ENCODE results near the gene RAB36. TPM values are rescaled to one million over a fixed set of nuclear protein-coding genes. Genes with fewer than 3 reads are reported as not detected.

RAB36 gene
- polyA plus RNA-seq, 2 of the 4 experiments (the other 2 are of a cell fraction), result 2.5 to 4.0 TPM

GRCh38 chr22:23202812-23203451 lies 57.7 kb downstream of the RAB36 start:
- ChIA-PET POLR2A (no interaction called here), CTCF (interaction anchor here (1.6 to 1.7 kb wide), 2 partner anchors 24 to 79 kb away, joined by 5 to 6 read pairs; no protein-coding TSS in a partner anchor)

DNA sequence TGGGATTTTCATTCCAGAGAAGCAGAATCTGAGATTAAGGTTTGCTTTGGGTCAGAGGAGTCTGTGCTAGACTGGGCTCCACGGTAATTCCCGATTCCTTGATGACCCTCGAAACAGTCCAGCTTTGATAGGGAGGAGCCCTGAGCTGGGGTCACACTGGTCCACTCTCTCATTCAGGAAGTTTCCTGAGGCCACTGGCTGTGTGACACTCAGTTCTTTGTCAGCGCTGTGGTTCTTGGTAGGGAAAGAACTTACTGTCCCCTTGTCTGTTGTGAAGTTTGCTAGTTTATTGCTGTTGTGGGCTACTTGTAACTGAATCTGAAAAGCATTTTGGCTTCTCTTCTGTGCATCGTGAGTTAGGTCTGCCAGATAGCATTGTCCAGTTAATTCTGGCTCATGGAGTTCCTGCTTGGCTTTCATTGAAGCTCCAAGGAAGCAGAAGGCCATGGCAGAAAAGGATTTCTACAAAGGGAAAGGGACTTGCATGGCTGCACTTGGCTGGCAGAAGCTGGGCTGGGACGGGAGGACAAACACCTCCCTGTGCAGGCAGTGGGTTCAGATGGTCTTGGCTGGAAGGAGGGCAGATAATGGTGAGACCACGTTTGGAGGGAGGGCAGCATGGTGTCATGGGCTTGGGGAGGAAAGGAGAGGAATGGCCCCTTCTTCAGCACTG lies 58.3 kb downstream of the RAB36 start:
- ATAC-seq (no peak), FAIRE-seq (no peak)
- POLR2A ChIA-PET, result no interaction called here
- no peak for TF ChIP-seq PBX3 (IDR thresholded peaks at IDR 0.05)
- TF ChIP-seq USF2 (IDR thresholded peaks at IDR 0.05), result no peak
- TF ChIP-seq, protein P1, sequence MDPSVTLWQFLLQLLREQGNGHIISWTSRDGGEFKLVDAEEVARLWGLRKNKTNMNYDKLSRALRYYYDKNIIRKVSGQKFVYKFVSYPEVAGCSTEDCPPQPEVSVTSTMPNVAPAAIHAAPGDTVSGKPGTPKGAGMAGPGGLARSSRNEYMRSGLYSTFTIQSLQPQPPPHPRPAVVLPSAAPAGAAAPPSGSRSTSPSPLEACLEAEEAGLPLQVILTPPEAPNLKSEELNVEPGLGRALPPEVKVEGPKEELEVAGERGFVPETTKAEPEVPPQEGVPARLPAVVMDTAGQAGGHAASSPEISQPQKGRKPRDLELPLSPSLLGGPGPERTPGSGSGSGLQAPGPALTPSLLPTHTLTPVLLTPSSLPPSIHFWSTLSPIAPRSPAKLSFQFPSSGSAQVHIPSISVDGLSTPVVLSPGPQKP (IDR thresholded peaks at IDR 0.05; ENCODE audit: low read depth, low read length), result no peak
- no peak for TF ChIP-seq MAZ (IDR thresholded peaks at IDR 0.05; ENCODE audit: borderline replicate concordance, low read depth, low read length)
- no peak for TF ChIP-seq NR3C1 (IDR thresholded peaks at IDR 0.05)
- no peak for TF ChIP-seq SMC3 (IDR thresholded peaks at IDR 0.05)
- TF ChIP-seq HEYL (CRISPR knock-in tag; IDR thresholded peaks at IDR 0.05), result no peak
- TF ChIP-seq KDM5A (IDR thresholded peaks at IDR 0.05), result no peak
- TF ChIP-seq, protein P2, sequence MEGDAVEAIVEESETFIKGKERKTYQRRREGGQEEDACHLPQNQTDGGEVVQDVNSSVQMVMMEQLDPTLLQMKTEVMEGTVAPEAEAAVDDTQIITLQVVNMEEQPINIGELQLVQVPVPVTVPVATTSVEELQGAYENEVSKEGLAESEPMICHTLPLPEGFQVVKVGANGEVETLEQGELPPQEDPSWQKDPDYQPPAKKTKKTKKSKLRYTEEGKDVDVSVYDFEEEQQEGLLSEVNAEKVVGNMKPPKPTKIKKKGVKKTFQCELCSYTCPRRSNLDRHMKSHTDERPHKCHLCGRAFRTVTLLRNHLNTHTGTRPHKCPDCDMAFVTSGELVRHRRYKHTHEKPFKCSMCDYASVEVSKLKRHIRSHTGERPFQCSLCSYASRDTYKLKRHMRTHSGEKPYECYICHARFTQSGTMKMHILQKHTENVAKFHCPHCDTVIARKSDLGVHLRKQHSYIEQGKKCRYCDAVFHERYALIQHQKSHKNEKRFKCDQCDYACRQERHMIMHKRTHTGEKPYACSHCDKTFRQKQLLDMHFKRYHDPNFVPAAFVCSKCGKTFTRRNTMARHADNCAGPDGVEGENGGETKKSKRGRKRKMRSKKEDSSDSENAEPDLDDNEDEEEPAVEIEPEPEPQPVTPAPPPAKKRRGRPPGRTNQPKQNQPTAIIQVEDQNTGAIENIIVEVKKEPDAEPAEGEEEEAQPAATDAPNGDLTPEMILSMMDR (IDR thresholded peaks at IDR 0.05), result no peak
- TF ChIP-seq HDAC2 (IDR thresholded peaks at IDR 0.05), result no peak
- no peak for TF ChIP-seq BHLHE40 (IDR thresholded peaks at IDR 0.05; ENCODE audit: low read depth, low read length)
- TF ChIP-seq ZFP36 (IDR thresholded peaks at IDR 0.05; ENCODE audit: borderline replicate concordance, partially characterized antibody), result no peak
- TF ChIP-seq BCL3 (IDR thresholded peaks at IDR 0.05), result no peak
- no peak for TF ChIP-seq FOSB (CRISPR knock-in tag; IDR thresholded peaks at IDR 0.05)
- no peak for TF ChIP-seq POLR2A (IDR thresholded peaks at IDR 0.05; ENCODE audit: low read length)
- no peak for TF ChIP-seq TP53 (CRISPR knock-in tag; IDR thresholded peaks at IDR 0.05)

More at GRCh38 chr22:23202812-23203451, 57.7 kb downstream of the RAB36 start:
- TF ChIP-seq HES2 (IDR thresholded peaks at IDR 0.05), result no peak
- no peak for TF ChIP-seq NFE2L2 (conservative IDR thresholded peaks at IDR 0.05; ENCODE audit: low read length)
- no peak for TF ChIP-seq HOXA7 (CRISPR knock-in tag; IDR thresholded peaks at IDR 0.05)
- no peak for TF ChIP-seq JUNB (IDR thresholded peaks at IDR 0.05)
- no peak for TF ChIP-seq RFX5 (IDR thresholded peaks at IDR 0.05)
- TF ChIP-seq, protein P2 (IDR thresholded peaks at IDR 0.05), result no peak
- no peak for TF ChIP-seq POLR2AphosphoS2 (conservative IDR thresholded peaks at IDR 0.05; ENCODE audit: low read length)
- no peak for TF ChIP-seq ZSCAN20 (CRISPR knock-in tag; IDR thresholded peaks at IDR 0.05)
- TF ChIP-seq, protein P3, sequence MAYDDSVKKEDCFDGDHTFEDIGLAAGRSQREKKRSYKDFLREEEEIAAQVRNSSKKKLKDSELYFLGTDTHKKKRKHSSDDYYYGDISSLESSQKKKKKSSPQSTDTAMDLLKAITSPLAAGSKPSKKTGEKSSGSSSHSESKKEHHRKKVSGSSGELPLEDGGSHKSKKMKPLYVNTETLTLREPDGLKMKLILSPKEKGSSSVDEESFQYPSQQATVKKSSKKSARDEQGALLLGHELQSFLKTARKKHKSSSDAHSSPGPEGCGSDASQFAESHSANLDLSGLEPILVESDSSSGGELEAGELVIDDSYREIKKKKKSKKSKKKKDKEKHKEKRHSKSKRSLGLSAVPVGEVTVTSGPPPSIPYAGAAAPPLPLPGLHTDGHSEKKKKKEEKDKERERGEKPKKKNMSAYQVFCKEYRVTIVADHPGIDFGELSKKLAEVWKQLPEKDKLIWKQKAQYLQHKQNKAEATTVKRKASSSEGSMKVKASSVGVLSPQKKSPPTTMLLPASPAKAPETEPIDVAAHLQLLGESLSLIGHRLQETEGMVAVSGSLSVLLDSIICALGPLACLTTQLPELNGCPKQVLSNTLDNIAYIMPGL (CRISPR knock-in tag; IDR thresholded peaks at IDR 0.05; ENCODE audit: borderline replicate concordance), result no peak
- no peak for TF ChIP-seq MYC (IDR thresholded peaks at IDR 0.05; ENCODE audit: borderline replicate concordance, low read length)
- no peak for TF ChIP-seq CHD4 (IDR thresholded peaks at IDR 0.05; ENCODE audit: borderline replicate concordance)
- no peak for TF ChIP-seq PHF8 (IDR thresholded peaks at IDR 0.05; ENCODE audit: borderline replicate concordance, low read depth)
- TF ChIP-seq ESRRA (IDR thresholded peaks at IDR 0.05; ENCODE audit: borderline replicate concordance, low read length), result no peak
- no peak for TF ChIP-seq KDM1A (IDR thresholded peaks at IDR 0.05; ENCODE audit: low read depth)
- TF ChIP-seq FOSB (CRISPR knock-in tag; IDR thresholded peaks at IDR 0.05), result no peak
- TF ChIP-seq CHD2 (IDR thresholded peaks at IDR 0.05; ENCODE audit: low read length, partially characterized antibody), result no peak
- ATAC-seq (no peak), DNase-seq (ENCODE audit: low read depth in 1 of 2, low spot score in 1 of 2) (no peak), FAIRE-seq (no peak)
- H3K4me1 ChIP-seq, result no peaks in the 10 kb centered on the region
- no peak overlapping the region for H3K4me2 ChIP-seq
- H3K4me3 ChIP-seq, result no peak overlapping the region
- no peak overlapping the region for H3K27ac ChIP-seq
- WGBS (ENCODE audit: missing lambda C conversion rate), result 66% methylated on average over 4 of the region's 4 CpGs
- no peaks in the 10 kb centered on the region for H3K9me3 ChIP-seq

More for the DNA sequence above, 58.3 kb downstream of the RAB36 start:
- no peak for DNase-seq (ENCODE audit: low read depth in 1 of 2, low spot score in 1 of 2)
- 86% methylated on average over 6 of the region's 7 CpGs for WGBS (ENCODE audit: missing lambda C conversion rate)
- Histone ChIP-seq H3K9me3 (no peaks in the 10 kb centered on the region), H3K4me3 (no peak overlapping the region), H3K4me1 (no peaks in the 10 kb centered on the region), H3K4me2 (no peak overlapping the region), H3K27ac (no peak overlapping the region)
- CTCF ChIA-PET, result interaction anchor here (1.0 to 1.7 kb wide), 3 partner anchors 25 to 78 kb away, joined by 3 to 6 read pairs (median 5); no protein-coding TSS in a partner anchor
